OCI-LY1 (cell line): ENCODE data around the gene ZNF468.
"Not testable (repeated sequence)": the region's sequence is repeated elsewhere in the genome, so short reads cannot be mapped to it uniquely, and the experiment has no call there.

Experiments
- EZH2 ChIP-seq: fragments of 200-600 bp; sonication (generic), shearing (Covaris generic); IDR thresholded peaks from 2 replicates; pipeline ENCODE4 v1.8.0; 2017; ENCODE audit warnings: borderline replicate concordance, mixed run types, mild to moderate bottlenecking, antibody characterized with exemption, low read length, moderate library complexity, mixed read lengths
- TF ChIP-seq, protein P1 (sequence below): fragments of 200-600 bp; sonication (generic), shearing (Covaris generic); IDR thresholded peaks from 2 replicates; pipeline ENCODE4 v1.5.1; 2017; ENCODE audit warnings: mild to moderate bottlenecking, antibody characterized with exemption, low read length, moderate library complexity, mixed read lengths

DNA sequence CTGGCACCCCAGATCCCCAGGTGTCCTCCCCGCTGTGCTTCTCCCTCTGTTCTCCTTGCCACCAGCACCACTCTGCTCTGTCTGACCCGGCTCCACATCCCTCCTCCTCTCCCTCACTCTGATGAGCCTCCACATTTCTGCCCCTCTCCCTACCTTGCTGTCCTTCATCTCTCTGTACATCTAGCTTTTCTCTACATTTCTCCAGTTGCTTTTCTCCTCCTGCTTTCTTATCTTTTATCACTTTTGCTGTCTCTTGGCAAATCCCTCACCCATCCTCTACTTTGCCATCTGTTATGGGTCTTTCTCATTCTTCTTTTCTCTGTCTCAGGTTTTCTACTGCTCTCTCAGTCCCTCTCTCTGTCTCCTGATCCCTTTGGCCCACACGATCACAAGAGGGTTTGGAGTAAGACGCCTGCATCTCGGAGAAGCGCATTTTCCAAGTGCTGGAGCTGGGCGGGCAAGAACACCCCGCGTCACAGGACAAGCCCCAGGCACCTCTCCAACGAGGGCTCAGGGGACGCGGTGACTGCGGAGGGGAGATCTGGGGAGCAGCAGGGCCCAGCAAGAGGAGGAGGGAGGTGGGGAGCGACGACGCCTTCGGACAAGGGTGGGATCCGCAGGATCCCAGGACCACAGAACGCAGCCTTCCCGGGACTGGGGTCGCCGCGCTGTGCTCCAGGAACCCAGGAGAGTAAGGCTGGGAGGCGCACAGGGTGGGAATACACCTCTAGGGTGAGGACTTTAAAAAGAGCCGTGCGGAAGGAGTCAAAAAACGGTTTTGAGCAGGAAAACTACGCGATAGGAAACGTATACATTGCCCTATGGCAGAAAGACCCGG lies 660 bp downstream of the ZNF468 start:
- TF ChIP-seq EZH2 = not testable (repeated sequence)
- TF ChIP-seq, protein P1, sequence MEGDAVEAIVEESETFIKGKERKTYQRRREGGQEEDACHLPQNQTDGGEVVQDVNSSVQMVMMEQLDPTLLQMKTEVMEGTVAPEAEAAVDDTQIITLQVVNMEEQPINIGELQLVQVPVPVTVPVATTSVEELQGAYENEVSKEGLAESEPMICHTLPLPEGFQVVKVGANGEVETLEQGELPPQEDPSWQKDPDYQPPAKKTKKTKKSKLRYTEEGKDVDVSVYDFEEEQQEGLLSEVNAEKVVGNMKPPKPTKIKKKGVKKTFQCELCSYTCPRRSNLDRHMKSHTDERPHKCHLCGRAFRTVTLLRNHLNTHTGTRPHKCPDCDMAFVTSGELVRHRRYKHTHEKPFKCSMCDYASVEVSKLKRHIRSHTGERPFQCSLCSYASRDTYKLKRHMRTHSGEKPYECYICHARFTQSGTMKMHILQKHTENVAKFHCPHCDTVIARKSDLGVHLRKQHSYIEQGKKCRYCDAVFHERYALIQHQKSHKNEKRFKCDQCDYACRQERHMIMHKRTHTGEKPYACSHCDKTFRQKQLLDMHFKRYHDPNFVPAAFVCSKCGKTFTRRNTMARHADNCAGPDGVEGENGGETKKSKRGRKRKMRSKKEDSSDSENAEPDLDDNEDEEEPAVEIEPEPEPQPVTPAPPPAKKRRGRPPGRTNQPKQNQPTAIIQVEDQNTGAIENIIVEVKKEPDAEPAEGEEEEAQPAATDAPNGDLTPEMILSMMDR = not testable (repeated sequence)
